ENCODE results near the gene SLC15A3.

Gene SLC15A3

GRCh38 chr11:60970369-60970774 is 18.4 kb upstream of the SLC15A3 start:
- DNase-seq (ENCODE audit: low read depth) = peak; percentile 33
- H3K4me3 ChIP-seq (ENCODE audit: low read length) = no peak overlapping the region
- TF ChIP-seq CTCF (conservative IDR thresholded peaks at IDR 0.05; ENCODE audit: low read length) = peak; percentile 89

DNA sequence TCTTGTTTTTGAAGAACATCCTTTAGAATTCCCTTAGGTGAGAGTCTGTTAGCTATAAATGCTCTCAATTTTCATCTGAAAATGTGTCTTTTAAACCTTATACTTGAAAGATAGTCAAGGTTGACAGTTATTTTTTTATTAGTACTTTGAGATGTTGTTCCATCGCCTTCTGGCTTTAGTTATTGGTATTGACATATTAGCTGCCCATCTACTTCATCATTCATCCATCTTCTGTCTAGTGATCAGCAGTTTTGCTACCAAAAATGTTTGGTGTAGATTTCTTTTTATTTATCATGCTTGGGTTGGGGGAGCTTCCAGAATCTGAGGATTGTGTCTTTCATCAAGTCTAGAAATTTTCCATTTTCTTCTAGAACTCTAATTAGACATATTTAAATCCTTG is 16.2 kb upstream of the SLC15A3 start:
- DNase-seq (ENCODE audit: low read depth) = no peak
- no peak overlapping the region for H3K4me3 ChIP-seq (ENCODE audit: low read length)
- no peak for TF ChIP-seq CTCF (conservative IDR thresholded peaks at IDR 0.05; ENCODE audit: low read length)

- H3K4me3 ChIP-seq (ENCODE audit: low read length) = no peak overlapping the region
- no peak for DNase-seq (ENCODE audit: low read depth)
- no peak for TF ChIP-seq CTCF (conservative IDR thresholded peaks at IDR 0.05; ENCODE audit: low read length)
Observed at GRCh38 chr11:60966890-60967289, 14.9 kb upstream of the SLC15A3 start.

GRCh38 chr11:60964801-60965200 is 12.8 kb upstream of the SLC15A3 start:
- TF ChIP-seq CTCF (conservative IDR thresholded peaks at IDR 0.05; ENCODE audit: low read length) = no peak
- DNase-seq (ENCODE audit: low read depth) = no peak
- no peak overlapping the region for H3K4me3 ChIP-seq (ENCODE audit: low read length)

GRCh38 chr11:60960405-60960804 is 8.4 kb upstream of the SLC15A3 start:
- no peak overlapping the region for H3K4me3 ChIP-seq (ENCODE audit: low read length)
- DNase-seq (ENCODE audit: low read depth) = no peak
- no peak for TF ChIP-seq CTCF (conservative IDR thresholded peaks at IDR 0.05; ENCODE audit: low read length)

GRCh38 chr11:60959431-60959830 is 7.5 kb upstream of the SLC15A3 start:
- H3K4me3 ChIP-seq (ENCODE audit: low read length) = no peak overlapping the region
- peak; percentile 42 for DNase-seq (ENCODE audit: low read depth)
- no peak for TF ChIP-seq CTCF (conservative IDR thresholded peaks at IDR 0.05; ENCODE audit: low read length)

DNA sequence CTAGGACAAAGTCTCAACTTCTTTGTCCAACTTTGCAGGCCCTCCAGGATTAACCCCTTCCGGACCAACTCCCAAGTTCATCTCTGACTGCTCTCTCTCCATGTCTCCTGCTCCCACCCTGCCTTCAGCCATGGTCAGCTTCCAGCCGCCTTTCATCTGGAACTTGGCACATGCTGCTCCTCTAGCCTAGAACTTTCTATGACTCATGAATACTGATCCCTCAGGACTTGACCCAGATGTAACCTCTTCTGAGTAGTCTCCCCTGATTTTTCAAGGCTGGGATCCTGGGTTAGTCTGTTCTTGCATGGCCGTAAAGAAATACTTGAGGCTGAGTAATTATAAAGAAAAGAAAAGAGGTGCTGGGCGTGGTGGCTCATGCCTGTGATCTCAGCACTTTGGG is 5.2 kb upstream of the SLC15A3 start:
- no peak for DNase-seq (ENCODE audit: low read depth)
- TF ChIP-seq CTCF (conservative IDR thresholded peaks at IDR 0.05; ENCODE audit: low read length) = no peak

More for the DNA sequence above, 5.2 kb upstream of the SLC15A3 start:
- H3K4me3 ChIP-seq (ENCODE audit: low read length) = no peak overlapping the region

All from AG10803 (cell line).